GM21367 (cell line): ENCODE data around the gene PPTC7.
"Not testable (repeated sequence)": the region's sequence is repeated elsewhere in the genome, so short reads cannot be mapped to it uniquely, and the experiment has no call there.

Source experiments
- ATAC-seq: cut with Tn5 transposase; IDR thresholded peaks from one replicate; pipeline ENCODE4 v1.9.1; 2021; ENCODE audit not compliant: unreplicated experiment

Gene PPTC7, protein sequence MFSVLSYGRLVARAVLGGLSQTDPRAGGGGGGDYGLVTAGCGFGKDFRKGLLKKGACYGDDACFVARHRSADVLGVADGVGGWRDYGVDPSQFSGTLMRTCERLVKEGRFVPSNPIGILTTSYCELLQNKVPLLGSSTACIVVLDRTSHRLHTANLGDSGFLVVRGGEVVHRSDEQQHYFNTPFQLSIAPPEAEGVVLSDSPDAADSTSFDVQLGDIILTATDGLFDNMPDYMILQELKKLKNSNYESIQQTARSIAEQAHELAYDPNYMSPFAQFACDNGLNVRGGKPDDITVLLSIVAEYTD

GRCh38 chr12:110583137-110584059 lies at the start of gene PPTC7:
Gene PPTC7 (minus strand): TSS chr12:110583318. CDS start chr12:110583031, 287 bp downstream.
- ATAC-seq, result peak; percentile 74

- no peak for ATAC-seq
Observed at GRCh38 chr12:110627500-110628195, 44.5 kb upstream of the PPTC7 start.

DNA sequence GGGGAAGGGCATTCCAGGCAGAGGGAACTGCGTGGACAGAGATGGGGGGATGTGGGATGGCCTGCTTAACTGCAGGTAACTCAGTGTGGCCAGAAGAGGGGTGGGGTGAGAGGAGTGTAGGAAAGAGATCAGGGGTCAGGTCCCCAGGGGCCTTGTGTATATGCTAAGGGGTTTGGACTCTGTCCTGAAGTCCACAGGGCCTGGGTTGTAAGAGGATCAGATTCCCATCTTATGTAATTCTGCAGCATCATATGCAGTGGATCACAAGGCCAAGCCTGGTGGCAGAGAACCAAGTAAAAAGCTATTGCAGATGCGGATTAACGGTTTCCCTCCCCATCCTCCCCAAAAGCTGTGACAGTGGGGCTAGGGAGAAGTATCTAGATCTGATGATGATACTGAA lies 39.5 kb upstream of the PPTC7 start:
- no peak for ATAC-seq

DNA sequence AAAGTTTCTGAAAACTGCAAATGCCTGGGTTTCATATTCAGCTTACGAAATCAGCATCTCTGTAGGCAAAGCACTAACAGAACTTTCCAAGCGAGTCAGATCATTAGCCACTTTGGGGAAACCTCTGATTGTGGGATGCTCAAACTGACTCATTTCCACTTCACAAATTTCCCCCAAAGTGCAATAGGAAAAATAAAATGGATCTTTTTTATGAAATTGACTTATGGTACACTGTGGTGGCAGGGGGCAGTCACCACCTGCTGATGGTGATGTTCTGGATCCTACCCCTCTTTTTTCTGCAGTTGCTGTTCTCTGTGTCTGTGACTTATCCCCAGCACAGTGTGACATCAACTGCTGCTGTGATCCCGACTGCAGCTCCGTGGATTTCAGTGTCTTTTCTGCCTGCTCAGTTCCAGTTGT lies 36.4 kb upstream of the PPTC7 start:
- ATAC-seq, result no peak

DNA sequence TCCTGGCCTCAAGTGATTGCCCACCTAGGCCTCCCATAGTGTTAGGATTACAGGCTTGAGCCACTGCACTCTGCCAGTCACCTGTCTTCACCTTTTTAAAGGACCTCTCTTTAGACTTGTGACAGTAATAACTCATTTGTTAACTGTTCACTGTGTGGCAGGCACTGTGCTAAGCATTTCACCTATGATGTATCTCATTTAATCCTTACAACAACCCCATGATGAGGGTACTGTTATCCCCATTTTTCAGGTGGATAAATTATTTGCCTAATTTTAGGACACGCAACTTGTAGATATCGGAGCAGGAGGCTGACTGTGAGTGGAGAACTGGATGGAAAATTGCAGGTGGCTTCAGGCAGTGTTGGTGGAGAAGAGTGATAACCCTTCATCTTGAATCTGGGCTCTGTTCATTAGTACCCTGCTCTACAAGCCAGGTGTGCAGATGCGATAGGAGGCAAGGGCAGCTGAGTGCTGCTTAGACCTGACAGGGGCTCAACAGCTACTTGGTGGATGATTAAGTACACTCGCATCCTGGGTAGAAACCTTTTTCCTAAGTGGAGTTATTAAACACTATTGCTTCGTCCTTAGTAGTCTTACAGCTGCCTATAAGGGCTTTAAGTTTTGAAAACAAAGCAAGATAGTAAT lies 33.5 kb upstream of the PPTC7 start:
- ATAC-seq, result no peak

DNA sequence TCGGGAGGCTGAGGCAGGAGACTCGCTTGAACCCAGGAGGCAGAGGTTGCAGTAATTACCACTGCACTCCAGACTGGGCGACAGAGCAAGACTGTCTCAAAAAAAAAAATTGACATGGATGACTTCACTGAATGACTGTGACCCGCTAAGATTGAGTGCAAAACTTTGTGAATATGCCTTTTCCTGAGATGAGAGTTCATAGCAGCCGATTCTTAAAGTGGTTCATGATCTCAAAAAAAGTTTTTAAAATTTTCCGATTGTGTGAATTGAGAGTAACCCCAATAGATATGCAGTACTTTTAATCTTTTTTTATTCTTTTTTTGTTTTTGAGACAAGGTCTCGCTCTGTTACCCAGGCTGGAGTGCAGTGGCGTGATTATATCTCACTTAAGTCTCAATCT lies 32.1 kb upstream of the PPTC7 start:
- ATAC-seq, result no peak

DNA sequence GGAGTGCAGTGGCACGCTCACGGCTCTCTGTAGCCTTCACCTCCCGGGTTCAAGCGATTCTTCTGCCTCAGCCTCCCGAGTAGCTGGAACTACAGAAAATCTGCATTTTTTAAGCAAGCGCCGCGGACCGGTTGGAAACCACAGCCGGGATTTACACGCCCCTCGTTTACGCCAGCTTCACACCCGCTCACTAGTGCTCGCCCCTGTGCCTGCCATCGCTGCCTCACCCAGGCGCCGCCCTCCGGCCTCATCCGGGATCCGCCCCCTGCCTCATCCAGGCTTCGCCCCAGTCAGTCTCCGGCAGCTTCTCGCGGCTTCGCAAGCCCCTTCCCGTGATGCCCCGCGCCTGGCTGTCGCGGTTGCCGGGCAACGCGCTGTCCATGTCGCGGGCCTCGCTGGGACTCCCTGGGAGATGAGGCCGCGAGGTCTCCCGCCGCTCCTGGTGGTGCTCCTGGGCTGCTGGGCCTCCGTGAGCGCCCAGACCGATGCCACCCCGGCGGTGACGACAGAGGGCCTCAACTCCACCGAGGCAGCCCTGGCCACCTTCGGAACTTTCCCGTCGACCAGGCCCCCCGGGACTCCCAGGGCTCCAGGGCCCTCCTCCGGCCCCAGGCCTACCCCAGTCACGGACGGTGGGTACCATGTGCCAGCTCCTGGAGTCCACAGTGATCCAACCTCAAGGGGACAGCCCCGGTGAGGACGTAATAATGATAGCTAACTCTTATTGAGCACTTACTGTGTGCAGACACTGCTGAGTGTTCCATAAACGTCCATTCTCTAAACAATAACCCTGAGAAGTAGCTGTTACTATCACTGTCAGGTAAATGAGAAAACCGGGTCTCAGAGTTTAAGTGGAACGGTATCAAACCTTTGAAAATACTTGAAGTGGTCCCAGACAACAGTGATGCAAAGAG lies 30.9 kb upstream of the PPTC7 start, which contains the start of gene TCTN1:
TSS of gene TCTN1 (plus strand) at position 359 of the 914 bp plus-strand sequence. CDS start at position 413, 54 bp downstream.
- ATAC-seq, result peak; percentile 88

- ATAC-seq, result no peak
Observed at GRCh38 chr12:110613071-110613770, 30.1 kb upstream of the PPTC7 start.

- ATAC-seq, result no peak
Observed at GRCh38 chr12:110606253-110606611, 23.1 kb upstream of the PPTC7 start.

DNA sequence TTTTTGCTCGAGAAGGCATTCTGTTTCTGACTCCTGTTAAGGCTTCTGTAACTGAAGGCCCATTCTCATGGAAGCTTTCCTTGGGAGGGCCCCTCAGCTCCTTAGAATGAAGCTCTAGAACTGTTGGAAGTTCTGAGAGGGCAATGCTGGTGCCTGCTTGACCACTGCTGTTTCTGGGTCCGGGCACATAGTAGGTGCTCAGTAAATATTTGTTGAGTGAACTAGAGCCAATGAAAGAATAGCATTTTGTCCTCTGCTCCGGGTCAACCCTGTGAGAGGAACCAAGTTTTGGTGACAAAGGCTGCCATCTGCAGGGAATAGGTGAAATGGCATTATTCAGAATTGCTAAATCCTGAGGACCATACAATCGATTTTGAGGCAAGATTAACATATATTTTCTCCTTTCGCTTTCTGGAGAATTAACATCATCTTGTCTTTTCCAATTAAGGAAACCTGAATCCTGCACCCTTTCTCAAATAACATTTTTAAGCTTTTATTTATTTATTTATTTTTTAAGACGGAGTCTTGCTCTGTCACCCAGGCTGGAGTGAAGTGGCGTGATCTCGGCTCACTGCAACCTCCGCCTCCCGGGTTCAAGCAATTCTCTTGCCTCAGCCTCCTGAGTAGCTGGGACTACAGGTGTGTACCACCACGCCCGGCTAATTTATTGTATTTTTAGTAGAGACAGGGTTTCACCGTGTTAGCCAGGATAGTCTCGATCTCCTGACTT lies 19.1 kb upstream of the PPTC7 start:
- not testable (repeated sequence) for ATAC-seq

GRCh38 chr12:110600254-110600653 lies 17.1 kb upstream of the PPTC7 start:
- ATAC-seq, result no peak

- ATAC-seq, result no peak
Observed at GRCh38 chr12:110599334-110599733, 16.2 kb upstream of the PPTC7 start.

DNA sequence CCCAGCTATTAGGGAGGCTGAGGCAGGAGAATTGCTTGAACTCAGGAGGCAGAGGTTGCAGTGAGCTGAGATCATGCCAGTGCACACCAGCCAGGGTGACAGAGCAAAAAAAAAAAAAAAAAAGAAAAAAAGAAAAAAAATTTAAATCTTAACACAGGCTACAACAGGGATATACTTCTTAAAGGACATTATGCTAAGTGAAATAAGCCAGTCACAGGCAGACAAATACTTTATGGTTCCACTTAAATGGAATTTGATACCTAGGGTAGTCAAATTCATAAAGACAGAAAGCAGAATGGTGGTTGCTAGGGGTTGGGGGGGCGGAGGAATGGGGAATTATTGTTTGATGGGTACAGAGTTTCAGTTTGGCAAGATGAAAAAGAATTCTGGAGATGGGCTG lies 14.8 kb upstream of the PPTC7 start:
- no peak for ATAC-seq

DNA sequence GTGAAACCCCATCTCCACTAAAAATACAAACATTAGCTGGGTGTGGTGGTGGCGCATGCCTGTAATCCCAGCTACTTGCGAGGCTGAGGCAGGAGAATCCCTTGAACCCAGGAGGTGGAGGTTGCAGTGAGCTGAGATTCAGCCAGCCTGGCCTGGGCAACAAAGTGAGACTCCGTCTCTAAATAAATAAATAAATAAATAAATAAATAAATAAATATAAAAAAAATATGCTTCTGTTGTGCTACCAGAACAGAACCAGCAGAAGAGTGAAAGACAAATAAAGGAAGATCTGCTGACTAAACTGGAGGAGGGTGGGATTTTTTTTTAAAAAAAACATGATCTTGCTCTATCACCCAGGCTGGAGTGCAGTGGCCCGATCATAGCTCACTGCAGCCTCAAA lies 9.8 kb upstream of the PPTC7 start:
- not testable (repeated sequence) for ATAC-seq

DNA sequence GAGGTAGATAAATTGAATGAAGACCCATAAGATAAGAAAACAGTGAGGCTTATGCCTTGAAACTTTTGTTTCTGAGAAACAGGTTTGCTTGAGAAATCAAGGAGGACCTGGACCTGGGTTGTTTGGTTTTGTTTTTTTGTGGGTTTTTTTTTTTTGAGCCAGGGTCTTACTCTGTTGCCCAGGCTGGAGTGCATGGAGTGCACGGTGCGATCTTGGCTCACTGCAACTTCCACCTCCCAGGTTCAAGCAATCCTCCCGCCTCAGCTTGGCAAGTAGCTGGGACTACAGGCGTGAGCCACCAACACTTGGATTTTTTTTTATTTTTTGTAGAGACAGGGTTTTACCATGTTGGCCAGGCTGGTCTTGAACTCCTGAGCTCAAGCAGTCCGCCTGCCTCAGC lies 9.0 kb upstream of the PPTC7 start:
- no peak for ATAC-seq

GRCh38 chr12:110591451-110592051 lies 8.4 kb upstream of the PPTC7 start:
- no peak for ATAC-seq

- peak; percentile 66 for ATAC-seq
Observed at GRCh38 chr12:110590806-110591326, 7.7 kb upstream of the PPTC7 start.

DNA sequence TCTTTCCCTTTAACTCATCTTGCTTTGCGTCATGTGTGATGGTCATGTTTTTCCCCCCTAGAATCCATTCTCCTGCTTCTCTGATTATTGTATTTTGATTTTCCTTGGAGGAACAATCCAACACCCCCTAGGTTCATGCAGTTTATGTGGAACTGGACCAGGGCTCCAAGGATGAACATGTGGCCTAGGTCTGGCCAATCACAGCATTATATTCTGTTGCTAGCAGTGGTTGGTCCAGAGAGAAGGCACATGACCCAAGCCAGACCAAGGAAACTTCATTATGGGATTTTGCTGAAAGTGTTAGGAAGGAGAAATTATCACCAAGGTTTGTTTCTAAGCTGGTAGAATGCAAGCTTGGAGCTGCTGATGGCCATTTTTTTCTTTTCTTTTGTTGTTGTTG lies 6.9 kb upstream of the PPTC7 start:
- ATAC-seq, result no peak
